Measurements from ENCODE around the gene LHCGR.

LHCGR gene

DNA sequence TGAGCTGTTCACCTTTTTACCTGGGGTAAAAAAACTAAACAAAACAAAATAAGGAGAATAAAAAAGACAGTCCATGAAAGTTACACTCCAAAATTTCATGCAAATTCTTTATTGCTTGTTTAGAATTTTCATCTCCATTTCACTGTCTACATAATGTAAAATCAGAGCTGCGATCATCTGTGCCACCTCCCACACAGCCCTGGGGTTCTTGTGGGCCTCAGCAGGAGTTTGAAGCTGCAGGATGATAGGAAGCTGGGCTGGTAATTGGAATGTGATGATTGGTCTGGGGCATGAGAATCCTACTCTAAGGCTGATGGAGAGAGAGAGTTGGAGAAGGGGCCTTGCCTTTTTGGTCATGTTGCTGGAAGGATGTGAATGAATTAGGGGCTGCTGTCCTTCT is 4.2 kb upstream of the LHCGR start:
- TF ChIP-seq, protein P1, sequence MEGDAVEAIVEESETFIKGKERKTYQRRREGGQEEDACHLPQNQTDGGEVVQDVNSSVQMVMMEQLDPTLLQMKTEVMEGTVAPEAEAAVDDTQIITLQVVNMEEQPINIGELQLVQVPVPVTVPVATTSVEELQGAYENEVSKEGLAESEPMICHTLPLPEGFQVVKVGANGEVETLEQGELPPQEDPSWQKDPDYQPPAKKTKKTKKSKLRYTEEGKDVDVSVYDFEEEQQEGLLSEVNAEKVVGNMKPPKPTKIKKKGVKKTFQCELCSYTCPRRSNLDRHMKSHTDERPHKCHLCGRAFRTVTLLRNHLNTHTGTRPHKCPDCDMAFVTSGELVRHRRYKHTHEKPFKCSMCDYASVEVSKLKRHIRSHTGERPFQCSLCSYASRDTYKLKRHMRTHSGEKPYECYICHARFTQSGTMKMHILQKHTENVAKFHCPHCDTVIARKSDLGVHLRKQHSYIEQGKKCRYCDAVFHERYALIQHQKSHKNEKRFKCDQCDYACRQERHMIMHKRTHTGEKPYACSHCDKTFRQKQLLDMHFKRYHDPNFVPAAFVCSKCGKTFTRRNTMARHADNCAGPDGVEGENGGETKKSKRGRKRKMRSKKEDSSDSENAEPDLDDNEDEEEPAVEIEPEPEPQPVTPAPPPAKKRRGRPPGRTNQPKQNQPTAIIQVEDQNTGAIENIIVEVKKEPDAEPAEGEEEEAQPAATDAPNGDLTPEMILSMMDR (IDR thresholded peaks at IDR 0.05): no peak
- Histone ChIP-seq H3K4me3 (ENCODE audit: low read depth in 1 of 2, low read length in 1 of 2) (no peak overlapping the region), H3K27me3 (peaks cover 29% of the 10 kb centered on the region), H3K4me1 (ENCODE audit: control insufficient read depth in 1 of 2, insufficient read depth in 1 of 2, low read depth in 1 of 2, low read length in 1 of 2) (no peaks in the 10 kb centered on the region), H3K27ac (no peak overlapping the region), H3K9me3 (no peaks in the 10 kb centered on the region), H3K36me3 (no peaks in the 10 kb centered on the region)

DNA sequence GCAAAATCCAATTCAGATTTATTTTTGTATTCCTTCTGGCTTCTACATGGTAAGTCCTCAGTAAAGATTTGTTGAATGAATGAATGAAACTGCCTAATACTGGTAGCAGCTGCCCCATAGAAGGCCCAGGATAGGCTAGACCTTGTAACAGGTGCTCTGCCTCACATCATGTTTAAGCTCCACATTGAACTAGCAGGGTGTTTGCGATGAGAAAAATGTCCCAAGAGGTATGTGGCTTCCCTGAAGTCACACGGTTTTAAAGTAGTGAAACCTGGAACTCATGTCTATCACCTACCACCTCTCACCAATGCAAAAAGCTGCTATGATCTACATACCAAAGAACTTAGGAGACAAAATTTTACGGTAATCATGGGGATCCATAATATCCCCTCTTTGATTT is 765 bp upstream of the LHCGR start:
- no peaks in the 10 kb centered on the region for H3K9me3 ChIP-seq
- H3K4me3 ChIP-seq (ENCODE audit: low read depth in 1 of 2, low read length in 1 of 2): no peak overlapping the region
- TF ChIP-seq, protein P1 (IDR thresholded peaks at IDR 0.05): no peak
- no peaks in the 10 kb centered on the region for H3K36me3 ChIP-seq
- H3K4me1 ChIP-seq (ENCODE audit: control insufficient read depth in 1 of 2, insufficient read depth in 1 of 2, low read depth in 1 of 2, low read length in 1 of 2): no peaks in the 10 kb centered on the region
- no peak overlapping the region for H3K27ac ChIP-seq
- peaks cover 47% of the 10 kb centered on the region for H3K27me3 ChIP-seq

DNA sequence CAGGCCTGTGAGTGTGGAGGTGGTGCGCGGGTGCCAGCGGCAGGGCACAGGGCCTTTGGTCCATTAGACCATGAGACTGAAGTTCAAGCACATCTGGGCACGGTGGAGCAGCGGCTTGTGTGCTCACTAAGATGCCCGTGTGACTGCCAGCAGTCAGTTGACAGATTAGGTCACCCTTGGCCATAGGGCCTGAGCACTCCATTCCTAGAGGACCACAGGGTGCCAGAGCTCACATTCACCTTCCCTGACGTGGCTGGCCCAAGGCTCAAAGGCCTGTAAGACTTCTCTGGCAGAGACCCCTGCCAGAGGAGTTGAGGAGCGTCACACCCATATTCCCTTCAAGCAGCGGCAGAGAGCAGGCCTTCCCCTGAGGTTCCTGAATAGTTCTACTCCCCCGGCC is 650 bp downstream of the LHCGR start:
- H3K9me3 ChIP-seq: no peaks in the 10 kb centered on the region
- TF ChIP-seq, protein P1 (IDR thresholded peaks at IDR 0.05): no peak
- H3K4me1 ChIP-seq (ENCODE audit: control insufficient read depth in 1 of 2, insufficient read depth in 1 of 2, low read depth in 1 of 2, low read length in 1 of 2): no peaks in the 10 kb centered on the region
- H3K4me3 ChIP-seq (ENCODE audit: low read depth in 1 of 2, low read length in 1 of 2): no peak overlapping the region
- H3K27me3 ChIP-seq: peaks cover 47% of the 10 kb centered on the region
- H3K36me3 ChIP-seq: no peaks in the 10 kb centered on the region
- no peak overlapping the region for H3K27ac ChIP-seq

DNA sequence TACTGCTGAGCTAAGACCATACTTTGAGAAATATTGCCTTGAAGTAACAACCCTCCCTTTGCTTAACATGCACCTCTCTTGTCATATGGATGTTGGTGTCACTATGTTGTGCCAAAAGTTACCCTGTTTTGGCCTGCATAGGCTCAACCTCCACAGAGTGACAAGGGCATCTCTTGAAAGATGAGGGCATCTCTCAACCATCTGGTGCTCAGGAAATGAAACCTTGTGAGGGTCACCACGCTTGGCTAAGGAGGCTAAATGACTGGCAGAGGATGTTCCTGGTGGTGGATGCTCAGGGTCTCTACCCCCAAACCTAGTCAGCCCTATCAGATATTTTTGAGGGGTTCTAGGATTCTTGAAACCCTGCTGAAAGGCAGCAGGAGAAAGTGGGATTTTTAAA is 2.3 kb downstream of the LHCGR start:
- Histone ChIP-seq H3K36me3 (no peaks in the 10 kb centered on the region), H3K27me3 (peaks cover 47% of the 10 kb centered on the region), H3K9me3 (no peaks in the 10 kb centered on the region), H3K4me3 (ENCODE audit: low read depth in 1 of 2, low read length in 1 of 2) (no peak overlapping the region), H3K27ac (no peak overlapping the region), H3K4me1 (ENCODE audit: control insufficient read depth in 1 of 2, insufficient read depth in 1 of 2, low read depth in 1 of 2, low read length in 1 of 2) (no peaks in the 10 kb centered on the region)
- TF ChIP-seq, protein P1 (IDR thresholded peaks at IDR 0.05): no peak

DNA sequence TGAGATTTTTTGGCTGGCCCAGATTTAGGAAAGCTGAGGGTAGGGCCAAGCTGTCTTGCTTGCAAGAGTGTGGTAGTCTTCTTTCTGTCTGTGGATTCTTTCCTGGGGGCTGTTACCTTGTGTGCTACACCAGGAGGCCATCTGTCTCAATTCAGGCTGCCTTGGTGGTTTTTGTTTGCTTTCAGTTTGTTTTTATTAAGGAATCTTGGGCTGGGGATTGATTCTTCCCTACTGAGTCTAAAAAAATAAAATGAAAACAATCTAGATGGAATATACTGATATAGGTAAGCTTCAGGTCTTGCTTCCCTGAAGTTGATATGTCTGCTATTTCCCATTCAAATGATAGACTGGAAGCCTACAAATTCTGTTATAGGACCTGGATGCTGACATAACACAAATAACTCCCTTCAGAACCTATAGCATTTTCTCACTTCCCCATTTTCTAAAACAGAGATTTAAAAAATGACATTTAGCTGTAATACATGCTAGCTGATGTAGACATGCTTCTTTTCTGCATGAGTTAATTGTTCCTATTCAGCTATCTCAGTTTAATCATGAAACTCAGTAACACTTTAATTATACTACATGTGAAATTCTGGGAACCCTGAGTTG is 5.3 kb downstream of the LHCGR start:
- H3K9me3 ChIP-seq: no peaks in the 10 kb centered on the region
- TF ChIP-seq, protein P1 (IDR thresholded peaks at IDR 0.05): no peak
- no peak overlapping the region for H3K4me3 ChIP-seq (ENCODE audit: low read depth in 1 of 2, low read length in 1 of 2)
- no peaks in the 10 kb centered on the region for H3K4me1 ChIP-seq (ENCODE audit: control insufficient read depth in 1 of 2, insufficient read depth in 1 of 2, low read depth in 1 of 2, low read length in 1 of 2)
- no peak overlapping the region for H3K27ac ChIP-seq
- peaks cover 23% of the 10 kb centered on the region for H3K27me3 ChIP-seq
- H3K36me3 ChIP-seq: no peaks in the 10 kb centered on the region
